ENCODE results near the gene KRT24. TPM values are rescaled to one million over a fixed set of nuclear protein-coding genes. Genes with fewer than 3 reads are reported as not detected.

KRT24 gene
- total RNA-seq, 4 donors from 2014 or later: 1.1 to 14.7 (median 1.2) TPM; not detected in 1

DNA sequence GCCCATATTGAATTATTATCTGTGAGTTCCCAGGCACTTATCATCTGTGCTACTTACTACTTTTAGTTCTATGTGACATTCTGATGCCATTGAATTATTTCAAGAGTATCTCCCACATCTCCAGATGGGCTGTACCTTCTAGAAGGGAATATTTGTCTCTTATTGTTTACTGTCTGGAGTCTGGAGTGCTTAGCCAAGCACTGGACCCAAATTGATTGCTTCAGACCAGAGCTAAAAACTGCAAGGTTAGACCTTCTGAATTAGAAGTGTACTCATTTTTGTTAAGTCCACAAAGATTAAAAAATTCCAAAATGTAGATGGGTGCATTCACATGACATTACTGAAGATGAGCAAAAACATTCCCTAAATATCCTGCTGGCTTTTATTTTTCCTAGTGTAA, 22.6 kb downstream of the KRT24 start:
- Histone ChIP-seq H3K27ac (no peak overlapping the region), H3K27me3 (peaks cover 31% of the 10 kb centered on the region), H3K9me3 (no peaks in the 10 kb centered on the region), H3K36me3 (no peaks in the 10 kb centered on the region), H3K4me3 (no peak overlapping the region), H3K4me1 (no peaks in the 10 kb centered on the region)
- ATAC-seq: no peak
- TF ChIP-seq EP300 (IDR thresholded peaks at IDR 0.05): no peak
- TF ChIP-seq, protein P1, sequence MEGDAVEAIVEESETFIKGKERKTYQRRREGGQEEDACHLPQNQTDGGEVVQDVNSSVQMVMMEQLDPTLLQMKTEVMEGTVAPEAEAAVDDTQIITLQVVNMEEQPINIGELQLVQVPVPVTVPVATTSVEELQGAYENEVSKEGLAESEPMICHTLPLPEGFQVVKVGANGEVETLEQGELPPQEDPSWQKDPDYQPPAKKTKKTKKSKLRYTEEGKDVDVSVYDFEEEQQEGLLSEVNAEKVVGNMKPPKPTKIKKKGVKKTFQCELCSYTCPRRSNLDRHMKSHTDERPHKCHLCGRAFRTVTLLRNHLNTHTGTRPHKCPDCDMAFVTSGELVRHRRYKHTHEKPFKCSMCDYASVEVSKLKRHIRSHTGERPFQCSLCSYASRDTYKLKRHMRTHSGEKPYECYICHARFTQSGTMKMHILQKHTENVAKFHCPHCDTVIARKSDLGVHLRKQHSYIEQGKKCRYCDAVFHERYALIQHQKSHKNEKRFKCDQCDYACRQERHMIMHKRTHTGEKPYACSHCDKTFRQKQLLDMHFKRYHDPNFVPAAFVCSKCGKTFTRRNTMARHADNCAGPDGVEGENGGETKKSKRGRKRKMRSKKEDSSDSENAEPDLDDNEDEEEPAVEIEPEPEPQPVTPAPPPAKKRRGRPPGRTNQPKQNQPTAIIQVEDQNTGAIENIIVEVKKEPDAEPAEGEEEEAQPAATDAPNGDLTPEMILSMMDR (IDR thresholded peaks at IDR 0.05): no peak
- TF ChIP-seq POLR2AphosphoS5 (IDR thresholded peaks at IDR 0.05): no peak
- no peak for TF ChIP-seq POLR2A (IDR thresholded peaks at IDR 0.05)

DNA sequence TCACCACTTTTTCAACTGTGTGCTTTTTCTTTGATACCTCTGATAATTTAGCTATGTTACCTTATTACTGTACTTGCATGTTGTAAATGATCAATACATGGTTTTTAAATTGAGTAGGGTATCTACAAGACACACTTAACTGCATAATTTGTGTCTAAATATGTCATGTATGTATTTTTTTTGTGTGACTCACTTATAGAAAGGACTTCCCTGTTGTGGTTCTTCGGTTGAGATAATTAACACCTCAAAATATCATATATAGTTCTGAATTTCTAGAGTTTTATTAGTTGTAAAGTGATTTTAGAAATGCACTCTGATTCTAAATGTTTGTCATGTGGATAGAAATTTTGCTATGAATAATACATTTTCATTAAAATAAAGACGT, 24.0 kb downstream of the KRT24 start:
- no peaks in the 10 kb centered on the region for H3K9me3 ChIP-seq
- no peaks in the 10 kb centered on the region for H3K4me1 ChIP-seq
- no peak overlapping the region for H3K27ac ChIP-seq
- TF ChIP-seq, protein P1 (IDR thresholded peaks at IDR 0.05): no peak
- TF ChIP-seq POLR2AphosphoS5 (IDR thresholded peaks at IDR 0.05) (no peak), POLR2A (IDR thresholded peaks at IDR 0.05) (no peak), EP300 (IDR thresholded peaks at IDR 0.05) (no peak)
- H3K4me3 ChIP-seq: no peak overlapping the region
- 69 to 74% methylated on average over 2 of the region's 2 CpGs for WGBS, 2 donors (ENCODE audit: low coverage in 1 of 2)
- ATAC-seq: no peak
- no peaks in the 10 kb centered on the region for H3K36me3 ChIP-seq
- H3K27me3 ChIP-seq: peaks cover 33% of the 10 kb centered on the region

DNA sequence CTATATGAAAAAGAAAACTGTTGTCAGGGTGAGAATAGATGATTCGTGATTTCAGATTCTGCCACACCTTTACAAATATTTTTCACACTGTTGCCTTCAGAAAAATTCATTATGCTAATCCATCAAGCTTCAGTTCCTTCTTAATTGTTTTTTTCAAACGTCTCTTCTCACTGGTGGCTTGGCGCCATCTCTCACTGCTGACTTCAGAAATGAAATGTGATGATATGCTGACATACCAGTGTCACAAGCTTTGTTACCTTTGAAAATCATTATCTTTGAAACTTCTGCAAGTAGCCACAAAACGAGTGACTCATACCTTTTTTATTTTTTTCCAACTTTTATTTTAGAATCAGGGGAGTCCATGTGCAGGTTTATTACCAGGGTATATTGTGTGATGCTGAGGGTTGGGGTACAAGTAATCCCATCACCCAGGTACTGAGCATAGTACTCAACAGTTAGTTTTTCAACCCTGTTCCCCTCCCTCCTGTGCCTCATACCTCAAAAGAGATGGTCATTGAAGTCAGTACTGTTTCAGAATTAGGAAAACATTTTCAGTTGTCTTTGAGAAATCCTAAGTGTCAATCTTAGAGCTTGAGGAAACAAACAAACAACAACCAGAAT, 24.5 kb downstream of the KRT24 start:
- no peaks in the 10 kb centered on the region for H3K4me1 ChIP-seq
- WGBS, 2 donors (ENCODE audit: low coverage in 1 of 2): 41 to 51% methylated on average over 4 of the region's 4 CpGs
- no peak for ATAC-seq

DNA sequence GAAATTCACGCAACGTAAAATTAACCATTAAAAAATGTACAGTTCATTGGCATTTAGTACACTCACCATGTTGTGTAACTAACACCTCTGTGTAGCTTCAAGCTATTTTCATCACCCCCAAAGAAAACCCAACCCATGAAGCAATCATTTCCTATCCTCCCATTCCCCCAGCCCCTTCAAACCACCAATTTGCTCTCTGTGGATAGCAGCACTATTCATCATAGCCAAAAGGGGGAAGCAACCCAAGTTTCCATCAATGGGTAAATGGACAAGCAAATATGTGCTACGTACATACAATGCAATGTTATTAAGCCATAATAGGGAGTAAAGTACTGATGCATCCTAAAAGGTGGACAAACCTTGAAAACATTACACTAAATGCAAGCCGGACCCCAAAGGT, 27.6 kb downstream of the KRT24 start:
- ATAC-seq: no peak
- H3K9me3 ChIP-seq: no peaks in the 10 kb centered on the region
- TF ChIP-seq POLR2A (IDR thresholded peaks at IDR 0.05) (no peak), POLR2AphosphoS5 (IDR thresholded peaks at IDR 0.05) (no peak), EP300 (IDR thresholded peaks at IDR 0.05) (no peak)
- TF ChIP-seq, protein P1 (IDR thresholded peaks at IDR 0.05): no peak
- no peak overlapping the region for H3K4me3 ChIP-seq
- H3K36me3 ChIP-seq: no peaks in the 10 kb centered on the region
- H3K4me1 ChIP-seq: no peaks in the 10 kb centered on the region
- H3K27me3 ChIP-seq: peaks cover 31% of the 10 kb centered on the region
- no peak overlapping the region for H3K27ac ChIP-seq
- 86 to 91% methylated on average over 4 of the region's 4 CpGs for WGBS, 2 donors (ENCODE audit: low coverage in 1 of 2)

More for the DNA sequence above, 24.5 kb downstream of the KRT24 start:
- Histone ChIP-seq H3K9me3 (no peaks in the 10 kb centered on the region), H3K36me3 (no peaks in the 10 kb centered on the region), H3K27me3 (peaks cover 33% of the 10 kb centered on the region), H3K4me3 (no peak overlapping the region), H3K27ac (no peak overlapping the region)
- TF ChIP-seq POLR2AphosphoS5 (IDR thresholded peaks at IDR 0.05) (no peak), POLR2A (IDR thresholded peaks at IDR 0.05) (no peak), EP300 (IDR thresholded peaks at IDR 0.05) (no peak)
- TF ChIP-seq, protein P1 (IDR thresholded peaks at IDR 0.05): no peak

DNA sequence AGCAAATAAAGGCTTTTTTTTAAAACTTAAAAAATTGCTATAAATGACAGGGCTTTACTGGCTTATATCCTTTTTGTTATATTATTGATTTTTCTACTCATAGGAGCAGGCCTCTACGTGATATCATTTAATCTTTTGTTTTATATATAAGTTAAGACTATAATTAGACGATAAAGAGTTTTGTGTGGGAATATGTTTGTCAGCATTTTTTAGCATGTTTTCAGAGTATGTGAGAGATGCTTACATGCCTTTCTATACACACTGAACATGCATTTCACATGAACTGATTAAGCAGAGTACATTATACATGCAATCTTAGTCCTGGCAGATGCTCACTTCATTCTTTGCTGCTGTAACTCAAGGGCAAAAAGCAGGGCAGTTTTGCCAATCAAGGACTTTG, 30.9 kb downstream of the KRT24 start:
- ATAC-seq: no peak
- Histone ChIP-seq H3K9me3 (no peaks in the 10 kb centered on the region), H3K4me3 (no peak overlapping the region), H3K27ac (no peak overlapping the region), H3K36me3 (no peaks in the 10 kb centered on the region), H3K27me3 (peaks cover 24% of the 10 kb centered on the region), H3K4me1 (no peaks in the 10 kb centered on the region)
- TF ChIP-seq EP300 (IDR thresholded peaks at IDR 0.05) (no peak), POLR2A (IDR thresholded peaks at IDR 0.05) (no peak), POLR2AphosphoS5 (IDR thresholded peaks at IDR 0.05) (no peak)
- TF ChIP-seq, protein P1 (IDR thresholded peaks at IDR 0.05): no peak
- WGBS, 2 donors (ENCODE audit: low coverage in 1 of 2): 69 to 80% methylated on average over 2 of the region's 2 CpGs

All from gastroesophageal sphincter (tissue), 4 donors.